DOHH2 (cell line): ENCODE results near the gene NFIA.

ENCODE experiments used
- H3F3A ChIP-seq: fragments of 200-600 bp; sonication (generic), shearing (Covaris generic); 2 replicates; pipeline ENCODE4 v1.6.0; 2016; ENCODE audit warnings: antibody characterized with exemption, mild to moderate bottlenecking; ENCODE audit not compliant: control insufficient read depth, insufficient read depth
- H3K27ac ChIP-seq: fragments of 200-600 bp; sonication (generic); 2 replicates; pipeline ENCODE4 v1.5.1; 2014; ENCODE audit warnings: low read depth, mild to moderate bottlenecking, low read length, moderate library complexity
- H3K27me3 ChIP-seq: fragments of 200-600 bp; sonication (generic); 2 replicates; pipeline ENCODE4 v1.6.1; 2014; ENCODE audit warnings: mild to moderate bottlenecking, low read length, mixed read lengths; ENCODE audit not compliant: control insufficient read depth
- H3K36me3 ChIP-seq: fragments of 200-600 bp; sonication (generic); 2 replicates; pipeline ENCODE4 v1.6.1; 2014; ENCODE audit warnings: mild to moderate bottlenecking, low read length, moderate library complexity, mixed read lengths; ENCODE audit not compliant: control insufficient read depth
- H3K4me1 ChIP-seq: fragments of 200-600 bp; sonication (generic); 2 replicates; pipeline ENCODE4 v1.6.1; 2014; ENCODE audit warnings: mild to moderate bottlenecking, low read length, mixed read lengths; ENCODE audit not compliant: control insufficient read depth
- H3K4me2 ChIP-seq: fragments of 200-600 bp; sonication (generic); 2 replicates; pipeline ENCODE4 v1.6.0; 2014; ENCODE audit warnings: mild to moderate bottlenecking, low read length, moderate library complexity
- H3K4me3 ChIP-seq: fragments of 200-600 bp; sonication (generic); 2 replicates; pipeline ENCODE4 v1.5.1; 2014; ENCODE audit warnings: mild to moderate bottlenecking, low read length, mixed read lengths
- H3K79me2 ChIP-seq: fragments of 200-600 bp; sonication (generic); 2 replicates; pipeline ENCODE4 v1.6.1; 2014; ENCODE audit warnings: mild to moderate bottlenecking, low read length, mixed read lengths; ENCODE audit not compliant: control insufficient read depth
- H3K9me2 ChIP-seq: fragments of 200-600 bp; sonication (generic); replicated peaks from 2 replicates; pipeline ENCODE4 v1.6.1; 2014; ENCODE audit warnings: mild to moderate bottlenecking, low read length, mixed read lengths; ENCODE audit not compliant: control insufficient read depth
- H3K9me3 ChIP-seq: fragments of 200-600 bp; sonication (generic); 2 replicates; pipeline ENCODE4 v1.6.1; 2014; ENCODE audit warnings: antibody characterized with exemption, low read length, mixed read lengths; ENCODE audit not compliant: control insufficient read depth, insufficient read depth
- H4K20me1 ChIP-seq: fragments of 200-600 bp; sonication (generic); 2 replicates; pipeline ENCODE4 v1.6.0; 2014; ENCODE audit warnings: low read depth, mild to moderate bottlenecking, antibody characterized with exemption, low read length, moderate library complexity; ENCODE audit not compliant: control insufficient read depth, insufficient read depth
- CTCF ChIP-seq: fragments of 200-600 bp; sonication (generic); IDR thresholded peaks from one replicate; pipeline ENCODE4 v1.5.1; 2014; ENCODE audit warnings: antibody characterized with exemption, mild to moderate bottlenecking, low read depth, low read length; ENCODE audit not compliant: poor library complexity, severe bottlenecking
- EZH2phosphoT487 ChIP-seq: fragments of 200-600 bp; sonication (generic); IDR thresholded peaks from 2 replicates; pipeline ENCODE4 v1.6.1; 2017; ENCODE audit warnings: borderline replicate concordance, mild to moderate bottlenecking, antibody characterized with exemption, low read length, moderate library complexity, mixed read lengths

The NFIA gene

GRCh38 chr1:61081144-61081685 lies 1.1 kb upstream of the NFIA start:
- no peaks in the 10 kb centered on the region for H3K36me3 ChIP-seq
- TF ChIP-seq CTCF = no peak
- TF ChIP-seq EZH2phosphoT487 = no peak
- H3K4me2 ChIP-seq = peak overlapping the region; percentile 98
- no peaks in the 10 kb centered on the region for H3K9me2 ChIP-seq
- H3K4me3 ChIP-seq = peak overlapping the region; percentile 90
- peaks cover 47% of the 10 kb centered on the region for H3F3A ChIP-seq
- H4K20me1 ChIP-seq = no peaks in the 10 kb centered on the region
- peaks cover 46% of the 10 kb centered on the region for H3K79me2 ChIP-seq
- peaks cover 61% of the 10 kb centered on the region for H3K4me1 ChIP-seq
- no peaks in the 10 kb centered on the region for H3K27me3 ChIP-seq
- peak overlapping the region; percentile 72 for H3K27ac ChIP-seq
- no peaks in the 10 kb centered on the region for H3K9me3 ChIP-seq

- Histone ChIP-seq H4K20me1 (no peaks in the 10 kb centered on the region), H3K4me3 (peak overlapping the region; percentile 90), H3F3A (peaks cover 42% of the 10 kb centered on the region), H3K27ac (peak overlapping the region; percentile 72), H3K9me2 (no peaks in the 10 kb centered on the region), H3K4me2 (peak overlapping the region; percentile 98), H3K4me1 (peaks cover 55% of the 10 kb centered on the region), H3K27me3 (no peaks in the 10 kb centered on the region), H3K36me3 (no peaks in the 10 kb centered on the region), H3K9me3 (no peaks in the 10 kb centered on the region), H3K79me2 (peaks cover 51% of the 10 kb centered on the region)
- TF ChIP-seq CTCF (no peak), EZH2phosphoT487 (no peak)
These were observed 563 bp upstream of the NFIA start for GRCh38 chr1:61081686-61082310.

GRCh38 chr1:61083013-61083806 lies 849 bp downstream of the NFIA start:
- peaks cover 8% of the 10 kb centered on the region for H3K36me3 ChIP-seq
- H3K4me1 ChIP-seq = peaks cover 54% of the 10 kb centered on the region
- H3K4me2 ChIP-seq = peak overlapping the region; percentile 75
- peaks cover 62% of the 10 kb centered on the region for H3K79me2 ChIP-seq
- TF ChIP-seq CTCF (no peak), EZH2phosphoT487 (no peak)
- H3K9me2 ChIP-seq = no peaks in the 10 kb centered on the region
- no peaks in the 10 kb centered on the region for H4K20me1 ChIP-seq
- H3K27me3 ChIP-seq = no peaks in the 10 kb centered on the region
- H3F3A ChIP-seq = peaks cover 33% of the 10 kb centered on the region
- H3K27ac ChIP-seq = no peak overlapping the region
- H3K4me3 ChIP-seq = peak overlapping the region; percentile 92
- H3K9me3 ChIP-seq = no peaks in the 10 kb centered on the region
